Measurements from ENCODE around the gene LEO1. TPM values are rescaled to one million over a fixed set of nuclear protein-coding genes. Genes with fewer than 3 reads are reported as not detected.

Gene LEO1
- total RNA-seq, 3 donors from 2014 or later (not counting 1 experiment from before 2014, with no cell fraction given): 13.2 to 19.5 (median 16.0) TPM

GRCh38 chr15:51952805-51953204 is 18.8 kb downstream of the LEO1 start:
- H3K9me3 Mint-ChIP-seq: no peaks in the 10 kb centered on the region
- intact Hi-C loops (cut with micrococcal nuclease): no loop called here
- H3K4me3 ChIP-seq (ENCODE audit: low read length): no peak overlapping the region
- no peak for TF ChIP-seq CTCF (IDR thresholded peaks at IDR 0.05)
- 97% methylated on average over 2 of the region's 3 CpGs for WGBS (ENCODE audit: insufficient coverage)
- DNase-seq: no peak
- no peak overlapping the region for H3K27ac ChIP-seq (ENCODE audit: low read length)
- H3K36me3 Mint-ChIP-seq: peaks cover 20% of the 10 kb centered on the region
- H3K27me3 ChIP-seq (ENCODE audit: control insufficient read depth, insufficient read depth, low read length): no peaks in the 10 kb centered on the region
- H3K27ac Mint-ChIP-seq: no peak overlapping the region
- H3K36me3 ChIP-seq (ENCODE audit: control insufficient read depth, insufficient read depth, low read length): peaks cover 77% of the 10 kb centered on the region
- ATAC-seq: no peak
- H3K4me1 ChIP-seq (ENCODE audit: control insufficient read depth, insufficient read depth, low read length): no peaks in the 10 kb centered on the region
- H3K4me1 Mint-ChIP-seq: no peaks in the 10 kb centered on the region
- H3K9me3 ChIP-seq (ENCODE audit: control insufficient read depth, insufficient read depth, low read length): no peaks in the 10 kb centered on the region
- H3K4me3 Mint-ChIP-seq: no peak overlapping the region
- no peaks in the 10 kb centered on the region for H3K27me3 Mint-ChIP-seq (ENCODE audit: low read depth in 2 of 2)

- Mint-ChIP-seq H3K4me1 (peaks cover 6 to 18% of the 10 kb centered on the region in 2 donors), H3K4me3 (no peak overlapping the region), H3K9me3 (no peaks in the 10 kb centered on the region), H3K27me3 (ENCODE audit: low read depth in 2 of 2) (no peaks in the 10 kb centered on the region), H3K36me3 (peaks cover 20% of the 10 kb centered on the region), H3K27ac (peak overlapping the region in 1 of 2 donors; percentile 30)
- ATAC-seq (no peak), DNase-seq (no peak)
- Histone ChIP-seq H3K4me1 (ENCODE audit: control insufficient read depth, insufficient read depth, low read length) (no peaks in the 10 kb centered on the region), H3K9me3 (ENCODE audit: control insufficient read depth, insufficient read depth, low read length) (no peaks in the 10 kb centered on the region), H3K4me3 (ENCODE audit: low read length) (no peak overlapping the region), H3K27ac (ENCODE audit: low read length) (no peak overlapping the region), H3K36me3 (ENCODE audit: control insufficient read depth, insufficient read depth, low read length) (peaks cover 65% of the 10 kb centered on the region), H3K27me3 (ENCODE audit: control insufficient read depth, insufficient read depth, low read length) (no peaks in the 10 kb centered on the region)
- WGBS (ENCODE audit: insufficient coverage): 75% methylated on average over 2 of the region's 2 CpGs
- intact Hi-C loops (cut with micrococcal nuclease): no loop called here
- TF ChIP-seq CTCF (IDR thresholded peaks at IDR 0.05): no peak
Observed at GRCh38 chr15:51947124-51947523, 24.5 kb downstream of the LEO1 start.

GRCh38 chr15:51939216-51939615 is 32.4 kb downstream of the LEO1 start:
- Mint-ChIP-seq H3K27ac (no peak overlapping the region), H3K36me3 (peaks cover 7% of the 10 kb centered on the region), H3K4me1 (peaks cover 0 to 12% of the 10 kb centered on the region in 2 donors), H3K4me3 (no peak overlapping the region), H3K9me3 (no peaks in the 10 kb centered on the region), H3K27me3 (ENCODE audit: low read depth in 2 of 2) (no peaks in the 10 kb centered on the region)
- no peaks in the 10 kb centered on the region for H3K9me3 ChIP-seq (ENCODE audit: control insufficient read depth, insufficient read depth, low read length)
- ATAC-seq (no peak), DNase-seq (no peak)
- peaks cover 3% of the 10 kb centered on the region for H3K4me1 ChIP-seq (ENCODE audit: control insufficient read depth, insufficient read depth, low read length)
- intact Hi-C loops (cut with micrococcal nuclease): no loop called here
- H3K4me3 ChIP-seq (ENCODE audit: low read length): no peak overlapping the region
- no peak for TF ChIP-seq CTCF (IDR thresholded peaks at IDR 0.05)
- H3K27me3 ChIP-seq (ENCODE audit: control insufficient read depth, insufficient read depth, low read length): no peaks in the 10 kb centered on the region
- H3K36me3 ChIP-seq (ENCODE audit: control insufficient read depth, insufficient read depth, low read length): peaks cover 31% of the 10 kb centered on the region
- H3K27ac ChIP-seq (ENCODE audit: low read length): no peak overlapping the region

- no peak overlapping the region for H3K27ac ChIP-seq (ENCODE audit: low read length)
- Mint-ChIP-seq H3K27me3 (ENCODE audit: low read depth in 2 of 2) (no peaks in the 10 kb centered on the region), H3K4me3 (no peak overlapping the region), H3K9me3 (no peaks in the 10 kb centered on the region), H3K27ac (no peak overlapping the region), H3K4me1 (peaks cover 0 to 5% of the 10 kb centered on the region in 2 donors), H3K36me3 (peaks cover 7% of the 10 kb centered on the region)
- ATAC-seq (no peak), DNase-seq (no peak)
- H3K4me1 ChIP-seq (ENCODE audit: control insufficient read depth, insufficient read depth, low read length): peaks cover 3% of the 10 kb centered on the region
- no peaks in the 10 kb centered on the region for H3K27me3 ChIP-seq (ENCODE audit: control insufficient read depth, insufficient read depth, low read length)
- no peak overlapping the region for H3K4me3 ChIP-seq (ENCODE audit: low read length)
- intact Hi-C loops (cut with micrococcal nuclease): no loop called here
- H3K36me3 ChIP-seq (ENCODE audit: control insufficient read depth, insufficient read depth, low read length): peaks cover 25% of the 10 kb centered on the region
- TF ChIP-seq CTCF (IDR thresholded peaks at IDR 0.05): no peak
- WGBS (ENCODE audit: insufficient coverage): 88% methylated on average over 3 of the region's 3 CpGs
- H3K9me3 ChIP-seq (ENCODE audit: control insufficient read depth, insufficient read depth, low read length): no peaks in the 10 kb centered on the region
Observed at GRCh38 chr15:51938286-51938685, 33.3 kb downstream of the LEO1 start.

Measured in natural killer cell (primary cell).